ENCODE results near the gene PRKN.

PRKN gene

GRCh38 chr6:161443848-161444247 lies 1283.7 kb downstream of the PRKN start:
- DNase-seq (ENCODE audit: low spot score), result no peak

- no peak for DNase-seq (ENCODE audit: low spot score)
Measured at GRCh38 chr6:161442420-161442819, 1285.1 kb downstream of the PRKN start.

GRCh38 chr6:161440299-161440698 lies 1287.3 kb downstream of the PRKN start:
- no peak for DNase-seq (ENCODE audit: low spot score)

GRCh38 chr6:161439093-161439492 lies 1288.5 kb downstream of the PRKN start:
- peak; percentile 50 for DNase-seq (ENCODE audit: low spot score)

GRCh38 chr6:161438430-161439030 lies 1289.0 kb downstream of the PRKN start:
- DNase-seq (ENCODE audit: low spot score), result no peak

- no peak for DNase-seq (ENCODE audit: low spot score)
Measured at GRCh38 chr6:161437851-161438250, 1289.7 kb downstream of the PRKN start.

- DNase-seq (ENCODE audit: low spot score), result no peak
Measured at GRCh38 chr6:161436106-161436876, 1291.3 kb downstream of the PRKN start.

GRCh38 chr6:161435748-161436070 lies 1291.9 kb downstream of the PRKN start:
- DNase-seq (ENCODE audit: low spot score), result no peak

GRCh38 chr6:161434921-161435747 lies 1292.4 kb downstream of the PRKN start:
- DNase-seq (ENCODE audit: low spot score), result peak; percentile 70

GRCh38 chr6:161434350-161434749 lies 1293.2 kb downstream of the PRKN start:
- no peak for DNase-seq (ENCODE audit: low spot score)

- DNase-seq (ENCODE audit: low spot score), result no peak
Measured at GRCh38 chr6:161432546-161432945, 1295.0 kb downstream of the PRKN start.

GRCh38 chr6:161429921-161430490 lies 1297.6 kb downstream of the PRKN start:
- no peak for DNase-seq (ENCODE audit: low spot score)

GRCh38 chr6:161424421-161424820 lies 1303.1 kb downstream of the PRKN start:
- DNase-seq (ENCODE audit: low spot score), result no peak

- no peak for DNase-seq (ENCODE audit: low spot score)
Measured at GRCh38 chr6:161422710-161423680, 1304.6 kb downstream of the PRKN start.

- DNase-seq (ENCODE audit: low spot score), result peak; percentile 91
Measured at GRCh38 chr6:161418463-161418945, 1309.1 kb downstream of the PRKN start.

- DNase-seq (ENCODE audit: low spot score), result no peak
Measured at GRCh38 chr6:161417717-161418462, 1309.7 kb downstream of the PRKN start.

GRCh38 chr6:161415302-161415855 lies 1312.2 kb downstream of the PRKN start:
- no peak for DNase-seq (ENCODE audit: low spot score)

GRCh38 chr6:161414707-161415106 lies 1312.9 kb downstream of the PRKN start:
- DNase-seq (ENCODE audit: low spot score), result no peak

GRCh38 chr6:161414180-161414579 lies 1313.4 kb downstream of the PRKN start:
- peak; percentile 82 for DNase-seq (ENCODE audit: low spot score)

GRCh38 chr6:161413355-161413771 lies 1314.2 kb downstream of the PRKN start:
- peak; percentile 78 for DNase-seq (ENCODE audit: low spot score)

Measured in cerebellar cortex (tissue), 1 donor.